ENCODE measurements around the gene CAMK1D. TPM values are rescaled to one million over a fixed set of nuclear protein-coding genes. Genes with fewer than 3 reads are reported as not detected.
"Not testable (repeated sequence)": the region's sequence is repeated elsewhere in the genome, so short reads cannot be mapped to it uniquely, and the experiment has no call there.

CAMK1D gene
- total and polyA plus RNA-seq, 2 donors: 11.2 to 14.6 TPM

- Histone ChIP-seq H3K4me3 (ENCODE audit: low read length in 2 of 2) (no peak overlapping the region), H3K4me1 (ENCODE audit: control insufficient read depth in 2 of 2, insufficient read depth in 2 of 2, low read length in 2 of 2) (peaks cover 0 to 14% of the 10 kb centered on the region in 2 donors), H3K27me3 (ENCODE audit: control insufficient read depth in 2 of 2, insufficient read depth in 1 of 2, low read length in 1 of 2) (no peaks in the 10 kb centered on the region), H3K27ac (ENCODE audit: low read depth in 1 of 2, low read length in 1 of 2) (peak overlapping the region; percentile 12 to 50), H3K36me3 (ENCODE audit: control insufficient read depth in 2 of 2, insufficient read depth in 2 of 2, low read length in 1 of 2) (no peaks in the 10 kb centered on the region), H3K9me3 (ENCODE audit: control insufficient read depth in 2 of 2, insufficient read depth in 1 of 2, low read length in 1 of 2) (no peaks in the 10 kb centered on the region)
- WGBS: 40% methylated on average over 20 of the region's 20 CpGs
- DNase-seq (ENCODE audit: low read depth in 6 of 9, low spot score in 9 of 9): peak in 1 of 9 donors; percentile 7
Observed at GRCh38 chr10:12849319-12850181, 500.2 kb downstream of the CAMK1D start.

GRCh38 chr10:12852687-12853086 is 503.3 kb downstream of the CAMK1D start:
- H3K36me3 ChIP-seq (ENCODE audit: control insufficient read depth in 2 of 2, insufficient read depth in 2 of 2, low read length in 1 of 2): no peaks in the 10 kb centered on the region
- H3K27me3 ChIP-seq (ENCODE audit: control insufficient read depth in 2 of 2, insufficient read depth in 1 of 2, low read length in 1 of 2): no peaks in the 10 kb centered on the region
- H3K9me3 ChIP-seq (ENCODE audit: control insufficient read depth in 2 of 2, insufficient read depth in 1 of 2, low read length in 1 of 2): no peaks in the 10 kb centered on the region
- H3K27ac ChIP-seq (ENCODE audit: low read depth in 1 of 2, low read length in 1 of 2): no peak overlapping the region
- WGBS: 86% methylated on average over 2 of the region's 2 CpGs
- DNase-seq (ENCODE audit: low read depth in 6 of 9, low spot score in 9 of 9): no peak
- no peak overlapping the region for H3K4me3 ChIP-seq (ENCODE audit: low read length in 2 of 2)
- peaks cover 0 to 10% of the 10 kb centered on the region in 2 donors for H3K4me1 ChIP-seq (ENCODE audit: control insufficient read depth in 2 of 2, insufficient read depth in 2 of 2, low read length in 2 of 2)

DNA sequence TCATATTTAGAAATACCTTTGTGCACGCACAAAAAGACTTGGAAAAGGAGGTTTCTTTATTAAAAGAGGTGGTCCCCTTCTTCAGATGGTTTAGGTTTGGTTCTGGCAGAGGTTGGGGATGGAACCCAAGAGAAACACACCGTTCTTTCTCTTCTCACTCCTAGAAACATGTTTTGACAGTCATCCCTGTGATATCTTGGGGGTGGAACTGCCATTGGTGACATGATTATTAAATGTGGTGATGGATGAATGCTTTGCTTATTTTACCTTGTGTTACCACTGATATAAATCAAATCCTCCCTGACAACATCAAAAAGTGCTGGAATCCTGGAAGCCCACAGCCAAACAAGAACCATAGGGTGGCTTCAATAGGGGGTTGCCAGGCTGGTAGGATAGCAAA is 505.6 kb downstream of the CAMK1D start:
- no peak overlapping the region for H3K4me3 ChIP-seq (ENCODE audit: low read length in 2 of 2)
- no peaks in the 10 kb centered on the region for H3K36me3 ChIP-seq (ENCODE audit: control insufficient read depth in 2 of 2, insufficient read depth in 2 of 2, low read length in 1 of 2)
- DNase-seq (ENCODE audit: low read depth in 6 of 9, low spot score in 9 of 9): no peak
- H3K27me3 ChIP-seq (ENCODE audit: control insufficient read depth in 2 of 2, insufficient read depth in 1 of 2, low read length in 1 of 2): no peaks in the 10 kb centered on the region
- no peaks in the 10 kb centered on the region for H3K9me3 ChIP-seq (ENCODE audit: control insufficient read depth in 2 of 2, insufficient read depth in 1 of 2, low read length in 1 of 2)
- H3K4me1 ChIP-seq (ENCODE audit: control insufficient read depth in 2 of 2, insufficient read depth in 2 of 2, low read length in 2 of 2): no peaks in the 10 kb centered on the region
- no peak overlapping the region for H3K27ac ChIP-seq (ENCODE audit: low read depth in 1 of 2, low read length in 1 of 2)
- WGBS: 44% methylated on average over 2 of the region's 2 CpGs

DNA sequence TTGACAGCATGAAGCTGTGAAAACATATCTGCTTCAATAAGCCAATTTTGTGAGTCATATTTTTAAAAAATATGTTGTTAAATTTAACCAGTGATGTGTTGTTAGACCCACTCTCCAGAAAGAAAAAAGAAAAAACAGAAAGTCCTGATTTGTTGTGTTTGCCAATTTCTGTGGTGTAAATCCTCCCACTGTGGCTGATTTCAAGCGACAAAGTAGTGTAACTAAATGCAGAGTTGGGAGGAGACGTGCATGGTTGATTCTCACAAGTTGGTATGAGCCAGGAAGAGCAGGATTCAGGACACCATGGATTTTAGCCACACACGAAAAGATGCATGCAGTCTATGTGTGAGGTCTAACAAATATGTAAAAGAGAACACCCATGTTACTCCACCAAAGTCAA is 513.1 kb downstream of the CAMK1D start:
- Histone ChIP-seq H3K27ac (ENCODE audit: low read depth in 1 of 2, low read length in 1 of 2) (no peak overlapping the region), H3K4me3 (ENCODE audit: low read length in 2 of 2) (no peak overlapping the region), H3K36me3 (ENCODE audit: control insufficient read depth in 2 of 2, insufficient read depth in 2 of 2, low read length in 1 of 2) (no peaks in the 10 kb centered on the region), H3K9me3 (ENCODE audit: control insufficient read depth in 2 of 2, insufficient read depth in 1 of 2, low read length in 1 of 2) (no peaks in the 10 kb centered on the region), H3K27me3 (ENCODE audit: control insufficient read depth in 2 of 2, insufficient read depth in 1 of 2, low read length in 1 of 2) (no peaks in the 10 kb centered on the region), H3K4me1 (ENCODE audit: control insufficient read depth in 2 of 2, insufficient read depth in 2 of 2, low read length in 2 of 2) (no peaks in the 10 kb centered on the region)
- DNase-seq (ENCODE audit: low read depth in 6 of 9, low spot score in 9 of 9): no peak
- 97% methylated on average over 3 of the region's 3 CpGs for WGBS

- H3K27me3 ChIP-seq (ENCODE audit: control insufficient read depth in 2 of 2, insufficient read depth in 1 of 2, low read length in 1 of 2); H3K36me3 ChIP-seq (ENCODE audit: control insufficient read depth in 2 of 2, insufficient read depth in 2 of 2, low read length in 1 of 2); H3K27ac ChIP-seq (ENCODE audit: low read depth in 1 of 2, low read length in 1 of 2); H3K4me3 ChIP-seq (ENCODE audit: low read length in 2 of 2); H3K4me1 ChIP-seq (ENCODE audit: control insufficient read depth in 2 of 2, insufficient read depth in 2 of 2, low read length in 2 of 2); H3K9me3 ChIP-seq (ENCODE audit: control insufficient read depth in 2 of 2, insufficient read depth in 1 of 2, low read length in 1 of 2); DNase-seq (ENCODE audit: low read depth in 6 of 9, low spot score in 9 of 9): not testable (repeated sequence)
- 98% methylated on average over 6 of the region's 6 CpGs for WGBS
Observed at GRCh38 chr10:12865515-12865914, 516.2 kb downstream of the CAMK1D start.

- no peak overlapping the region for H3K4me3 ChIP-seq (ENCODE audit: low read length in 2 of 2)
- no peaks in the 10 kb centered on the region for H3K9me3 ChIP-seq (ENCODE audit: control insufficient read depth in 2 of 2, insufficient read depth in 1 of 2, low read length in 1 of 2)
- H3K4me1 ChIP-seq (ENCODE audit: control insufficient read depth in 2 of 2, insufficient read depth in 2 of 2, low read length in 2 of 2): no peaks in the 10 kb centered on the region
- DNase-seq (ENCODE audit: low read depth in 6 of 9, low spot score in 9 of 9): no peak
- H3K36me3 ChIP-seq (ENCODE audit: control insufficient read depth in 2 of 2, insufficient read depth in 2 of 2, low read length in 1 of 2): no peaks in the 10 kb centered on the region
- 80% methylated on average over 5 of the region's 5 CpGs for WGBS
- no peaks in the 10 kb centered on the region for H3K27me3 ChIP-seq (ENCODE audit: control insufficient read depth in 2 of 2, insufficient read depth in 1 of 2, low read length in 1 of 2)
- no peak overlapping the region for H3K27ac ChIP-seq (ENCODE audit: low read depth in 1 of 2, low read length in 1 of 2)
Observed at GRCh38 chr10:12868229-12868628, 518.9 kb downstream of the CAMK1D start.

DNA sequence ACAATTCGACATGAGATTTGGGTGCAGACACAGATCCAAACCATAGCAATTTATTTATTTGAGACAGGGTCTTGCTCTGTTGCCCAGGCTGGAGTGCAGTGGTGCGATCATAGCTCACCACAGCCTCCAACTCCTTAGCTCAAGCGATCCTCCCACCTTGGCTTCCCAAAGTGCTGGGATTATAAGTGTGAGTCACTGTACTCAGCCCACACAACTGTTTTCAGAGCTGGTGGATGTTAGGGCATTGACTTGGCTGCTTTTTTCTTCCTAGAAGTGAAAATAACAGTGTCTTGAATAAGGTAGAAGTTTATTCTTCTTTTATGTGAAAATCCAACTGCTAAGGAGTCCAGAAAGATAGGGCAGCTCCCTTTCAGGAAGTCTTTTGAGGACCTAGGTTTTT is 520.1 kb downstream of the CAMK1D start:
- no peak overlapping the region for H3K4me3 ChIP-seq (ENCODE audit: low read length in 2 of 2)
- no peaks in the 10 kb centered on the region for H3K9me3 ChIP-seq (ENCODE audit: control insufficient read depth in 2 of 2, insufficient read depth in 1 of 2, low read length in 1 of 2)
- no peaks in the 10 kb centered on the region for H3K36me3 ChIP-seq (ENCODE audit: control insufficient read depth in 2 of 2, insufficient read depth in 2 of 2, low read length in 1 of 2)
- no peaks in the 10 kb centered on the region for H3K27me3 ChIP-seq (ENCODE audit: control insufficient read depth in 2 of 2, insufficient read depth in 1 of 2, low read length in 1 of 2)
- H3K27ac ChIP-seq (ENCODE audit: low read depth in 1 of 2, low read length in 1 of 2): no peak overlapping the region
- no peaks in the 10 kb centered on the region for H3K4me1 ChIP-seq (ENCODE audit: control insufficient read depth in 2 of 2, insufficient read depth in 2 of 2, low read length in 2 of 2)
- no peak for DNase-seq (ENCODE audit: low read depth in 6 of 9, low spot score in 9 of 9)
- WGBS: 97% methylated on average over 3 of the region's 3 CpGs

- Histone ChIP-seq H3K4me1 (ENCODE audit: control insufficient read depth in 2 of 2, insufficient read depth in 2 of 2, low read length in 2 of 2) (no peaks in the 10 kb centered on the region), H3K27ac (ENCODE audit: low read depth in 1 of 2, low read length in 1 of 2) (no peak overlapping the region), H3K4me3 (ENCODE audit: low read length in 2 of 2) (no peak overlapping the region), H3K27me3 (ENCODE audit: control insufficient read depth in 2 of 2, insufficient read depth in 1 of 2, low read length in 1 of 2) (no peaks in the 10 kb centered on the region), H3K9me3 (ENCODE audit: control insufficient read depth in 2 of 2, insufficient read depth in 1 of 2, low read length in 1 of 2) (no peaks in the 10 kb centered on the region), H3K36me3 (ENCODE audit: control insufficient read depth in 2 of 2, insufficient read depth in 2 of 2, low read length in 1 of 2) (no peaks in the 10 kb centered on the region)
- 95% methylated on average over 9 of the region's 9 CpGs for WGBS
- DNase-seq (ENCODE audit: low read depth in 6 of 9, low spot score in 9 of 9): no peak
Observed at GRCh38 chr10:12872577-12872976, 523.2 kb downstream of the CAMK1D start.

GRCh38 chr10:12873172-12873571 is 523.8 kb downstream of the CAMK1D start:
- 92% methylated on average over 8 of the region's 8 CpGs for WGBS
- no peak overlapping the region for H3K27ac ChIP-seq (ENCODE audit: low read depth in 1 of 2, low read length in 1 of 2)
- H3K36me3 ChIP-seq (ENCODE audit: control insufficient read depth in 2 of 2, insufficient read depth in 2 of 2, low read length in 1 of 2): no peaks in the 10 kb centered on the region
- no peaks in the 10 kb centered on the region for H3K27me3 ChIP-seq (ENCODE audit: control insufficient read depth in 2 of 2, insufficient read depth in 1 of 2, low read length in 1 of 2)
- no peak overlapping the region for H3K4me3 ChIP-seq (ENCODE audit: low read length in 2 of 2)
- H3K4me1 ChIP-seq (ENCODE audit: control insufficient read depth in 2 of 2, insufficient read depth in 2 of 2, low read length in 2 of 2): no peaks in the 10 kb centered on the region
- DNase-seq (ENCODE audit: low read depth in 6 of 9, low spot score in 9 of 9): no peak
- H3K9me3 ChIP-seq (ENCODE audit: control insufficient read depth in 2 of 2, insufficient read depth in 1 of 2, low read length in 1 of 2): no peaks in the 10 kb centered on the region

Measured in thymus (tissue), 11 donors.